B cell (primary cell): ENCODE results near the gene CCL7. TPM values are rescaled to one million over a fixed set of nuclear protein-coding genes. Genes with fewer than 3 reads are reported as not detected.

Experiments
- ATAC-seq: fragments of 200-7000 bp; cut with Tn5 transposase; one replicate; pipeline ENCODE4 v1.10.0; 2021; ENCODE audit warnings: low read depth, mild to moderate bottlenecking, moderate number of reproducible peaks, moderate library complexity
- CTCF ChIA-PET: fragments of 350-600 bp; sonication (Branson Sonifier 250); formaldehyde crosslinking; loops from one replicate; lab custom pipeline; 2021; ENCODE audit warnings: antibody characterized with exemption, inconsistent platforms; lab: Charles Lee
- POLR2A ChIA-PET: fragments of 350-600 bp; sonication (Branson Sonifier 250); formaldehyde crosslinking; loops from one replicate; lab custom pipeline; 2021; ENCODE audit warnings: antibody characterized with exemption; lab: Charles Lee
- DNase-seq: peaks from one replicate; pipeline ENCODE4 v3.0.0; 2013
- H2AFZ ChIP-seq: 2 replicates; pipeline ENCODE4 v1.6.1; 2012; ENCODE audit warnings: mild to moderate bottlenecking, low read depth, low read length; ENCODE audit not compliant: insufficient read depth, poor library complexity, severe bottlenecking
- H3K27ac ChIP-seq, 2 donors: 1 replicate in 1 of 2; 2 replicates in 1 of 2; pipeline ENCODE4 v1.5.1; 2012 to 2013; ENCODE audit warnings: low read length in 2 of 2, mild to moderate bottlenecking in 2 of 2, moderate library complexity in 1 of 2
- H3K27me3 ChIP-seq, 4 experiments: fragments of 200-600 bp in 1 of 4; sonication (generic) in 1 of 4; replicated peaks in 1 of 4; 1 replicate in 2 of 4; 2 replicates in 2 of 4; pipeline versions ENCODE4 v1.6.1 to v1.7.0; 2013 to 2016; ENCODE audit warnings: low read length in 3 of 4, mild to moderate bottlenecking in 2 of 4, mixed read lengths in 1 of 4, moderate library complexity in 1 of 4; ENCODE audit not compliant: insufficient read depth in 4 of 4, control insufficient read depth in 3 of 4; ENCODE audit errors: control extremely low read depth in 1 of 4
- H3K36me3 ChIP-seq, 2 experiments: replicated peaks in 1 of 2; 1 replicate in 1 of 2; 2 replicates in 1 of 2; pipeline versions ENCODE4 v1.6.1 to v1.7.1; 2013; ENCODE audit warnings: low read length in 1 of 2; ENCODE audit not compliant: insufficient read depth in 2 of 2, control insufficient read depth in 1 of 2; ENCODE audit errors: control extremely low read depth in 1 of 2, extremely low read depth in 1 of 2
- H3K4me1 ChIP-seq, 2 donors: fragments of 200-600 bp in 1 of 2; sonication (generic) in 1 of 2; 1 replicate in 1 of 2; 2 replicates in 1 of 2; pipeline versions ENCODE4 v1.5.1 to v1.6.1; 2013 to 2017; ENCODE audit warnings: low read length in 2 of 2; ENCODE audit not compliant: control insufficient read depth in 2 of 2, insufficient read depth in 2 of 2
- H3K4me2 ChIP-seq: replicated peaks from 2 replicates; pipeline ENCODE3; 2012; ENCODE audit warnings: mild to moderate bottlenecking, low read depth, low read length; ENCODE audit not compliant: poor library complexity, severe bottlenecking
- H3K4me3 ChIP-seq, 5 experiments: fragments of 200-600 bp in 1 of 5; sonication (generic) in 1 of 5; 1 replicate in 3 of 5; 2 replicates in 2 of 5; pipeline versions ENCODE4 v1.5.1 to v1.7.0; 2011 to 2016; ENCODE audit warnings: low read length in 4 of 5, mild to moderate bottlenecking in 4 of 5, low read depth in 2 of 5, control low read depth in 1 of 5, moderate library complexity in 1 of 5; ENCODE audit not compliant: insufficient read depth in 1 of 5; ENCODE audit errors: control extremely low read depth in 1 of 5, extremely low read depth in 1 of 5
- H3K79me2 ChIP-seq: fragments of 200-600 bp; sonication (generic); one replicate; pipeline ENCODE4 v1.6.0; 2016; ENCODE audit warnings: low read length; ENCODE audit not compliant: control insufficient read depth, insufficient read depth
- H3K9ac ChIP-seq: fragments of 200-600 bp; sonication (generic); 2 replicates; pipeline ENCODE4 v1.6.1; 2017; ENCODE audit warnings: mild to moderate bottlenecking, low read length, moderate library complexity
- H3K9me3 ChIP-seq, 3 donors: one replicate each; pipeline versions ENCODE4 v1.6.1 to v1.7.1; 2013; ENCODE audit warnings: low read length in 2 of 3; ENCODE audit not compliant: control insufficient read depth in 2 of 3, insufficient read depth in 1 of 3; ENCODE audit errors: control extremely low read depth in 1 of 3
- H4K20me1 ChIP-seq: 2 replicates; pipeline ENCODE4 v1.6.0; 2012; ENCODE audit warnings: mild to moderate bottlenecking, low read length; ENCODE audit not compliant: insufficient read depth, control insufficient read depth, poor library complexity, severe bottlenecking
- H3K27ac Mint-ChIP-seq: one replicate; pipeline ENCODE4 v1.8.0; 2021; ENCODE audit warnings: mixed read lengths
- H3K27me3 Mint-ChIP-seq: one replicate; pipeline ENCODE4 v1.8.0; 2021; ENCODE audit warnings: mixed read lengths
- H3K4me1 Mint-ChIP-seq: one replicate; pipeline ENCODE4 v1.8.0; 2021; ENCODE audit warnings: mixed read lengths
- H3K4me3 Mint-ChIP-seq: one replicate; pipeline ENCODE4 v1.8.0; 2021; ENCODE audit warnings: mixed read lengths
- H3K9me3 Mint-ChIP-seq: one replicate; pipeline ENCODE4 v1.8.0; 2022; ENCODE audit warnings: mixed read lengths; ENCODE audit not compliant: insufficient read depth
- CTCF ChIP-seq: fragments of 200-600 bp; IDR thresholded peaks from one replicate; pipeline ENCODE4 v1.8.0; 2022; ENCODE audit warnings: antibody characterized with exemption, mild to moderate bottlenecking
- EZH2 ChIP-seq: IDR thresholded peaks from 2 replicates; pipeline ENCODE4 v1.6.1; 2012; ENCODE audit warnings: borderline replicate concordance, low read depth, mild to moderate bottlenecking, moderate library complexity, low read length; ENCODE audit not compliant: insufficient read depth, poor library complexity, severe bottlenecking
- WGBS: methylation state at CpG from one replicate; pipeline ENCODE4 v1.1.5; 2013; ENCODE audit warnings: missing lambda C conversion rate; ENCODE audit not compliant: insufficient coverage; 5-methylcytosine and 5-hydroxymethylcytosine counted together
- intact Hi-C: fragments of 100-400 bp; cut with micrococcal nuclease; formaldehyde crosslinking; loops from one replicate; pipeline ENCODE4 v1.10.0; 2022
- polyA plus RNA-seq: library from polyadenylated mRNA; depleted of rRNA; stranded (reverse); fragments of >200 nt; gene quantifications from 2 replicates; pipeline ENCODE4 v1.2.3, GENCODE V29; 2012
- total RNA-seq, 2 donors: library from RNA; stranded (reverse); fragments of 120-200 nt in 1 of 2; gene quantifications; 1 replicate in 1 of 2; 2 replicates in 1 of 2; pipeline versions ENCODE4 v1.2.3 to v1.2.4, GENCODE V29; 2013 to 2022

CCL7 gene
- total and polyA plus RNA-seq, 2 donors (not counting 1 experiment from before 2014, with no cell fraction given): not detected

GRCh38 chr17:34221411-34221810, 48.6 kb upstream of the CCL7 start:
- Histone ChIP-seq H3K4me3 (no peak overlapping the region), H3K4me1 (no peaks in the 10 kb centered on the region), H3K4me2 (no peak overlapping the region), H3K36me3 (no peaks in the 10 kb centered on the region), H3K79me2 (no peaks in the 10 kb centered on the region), H3K9ac (no peak overlapping the region), H3K9me3 (peaks cover 0 to 5% (median 0%) of the 10 kb centered on the region in 3 donors), H3K27me3 (peaks cover 0 to 11% (median 2%) of the 10 kb centered on the region in 4 experiments), H4K20me1 (no peaks in the 10 kb centered on the region), H2AFZ (no peak overlapping the region), H3K27ac (no peak overlapping the region)
- Mint-ChIP-seq H3K27me3 (peaks cover 29% of the 10 kb centered on the region), H3K4me3 (no peak overlapping the region), H3K4me1 (peaks cover 4% of the 10 kb centered on the region), H3K9me3 (peaks cover 4% of the 10 kb centered on the region), H3K27ac (no peak overlapping the region)
- POLR2A ChIA-PET: no interaction called here
- CTCF ChIA-PET: interaction anchor here (1.0 kb wide), 1 partner anchor 21 kb away, joined by 3 read pairs; no protein-coding TSS in a partner anchor
- no peak for ATAC-seq
- 88% methylated on average over 4 of the region's 4 CpGs for WGBS
- no peak for TF ChIP-seq CTCF
- no peak for TF ChIP-seq EZH2
- no peak for DNase-seq
- intact Hi-C loops: no loop called here

- Histone ChIP-seq H3K4me1 (peaks cover 2 to 4% of the 10 kb centered on the region in 2 donors), H3K9ac (no peak overlapping the region), H3K4me3 (no peak overlapping the region), H3K79me2 (no peaks in the 10 kb centered on the region), H3K4me2 (no peak overlapping the region), H3K9me3 (peaks cover 0 to 4% (median 0%) of the 10 kb centered on the region in 3 donors), H2AFZ (no peak overlapping the region), H3K27ac (no peak overlapping the region), H3K36me3 (no peaks in the 10 kb centered on the region), H3K27me3 (peaks cover 0 to 11% (median 2%) of the 10 kb centered on the region in 4 experiments), H4K20me1 (no peaks in the 10 kb centered on the region)
- no peak for DNase-seq
- POLR2A ChIA-PET: no interaction called here
- ATAC-seq: no peak
- Mint-ChIP-seq H3K4me1 (peaks cover 10% of the 10 kb centered on the region), H3K27ac (no peak overlapping the region), H3K27me3 (peaks cover 21% of the 10 kb centered on the region), H3K9me3 (peaks cover 4% of the 10 kb centered on the region), H3K4me3 (no peak overlapping the region)
- intact Hi-C loops: no loop called here
- WGBS: 85% methylated on average over 2 of the region's 3 CpGs
- CTCF ChIA-PET: interaction anchor here (1.2 to 1.6 kb wide), 2 partner anchors 24 to 139 kb away, joined by 3 to 5 read pairs; no protein-coding TSS in a partner anchor
- TF ChIP-seq EZH2 (no peak), CTCF (no peak)
These were observed 47.1 kb upstream of the CCL7 start for GRCh38 chr17:34222722-34223497.
